HG03442 (cell line): ENCODE measurements around the gene FAU.

Source experiments
- ATAC-seq: cut with Tn5 transposase; IDR thresholded peaks from one replicate; pipeline ENCODE4 v1.9.1; 2021; ENCODE audit warnings: mild to moderate bottlenecking, moderate library complexity; ENCODE audit not compliant: unreplicated experiment

The FAU gene

GRCh38 chr11:65083834-65084597 is 37.9 kb downstream of the FAU start, which contains the start of the genes CDCA5 and ZFPL1:
TSS of gene CDCA5 (minus strand) at chr11:65084040. CDS start at chr11:65083978, 62 bp downstream.
TSS of gene ZFPL1 (plus strand) at chr11:65084222. CDS start at chr11:65084699, 477 bp downstream.
- ATAC-seq, result peak; percentile 71

- peak; percentile 16 for ATAC-seq
Observed at GRCh38 chr11:65083134-65083833, 38.6 kb downstream of the FAU start.

GRCh38 chr11:65078786-65079342 is 43.1 kb downstream of the FAU start:
- no peak for ATAC-seq

GRCh38 chr11:65078151-65078550 is 43.8 kb downstream of the FAU start:
- ATAC-seq, result no peak

- no peak for ATAC-seq
Observed at GRCh38 chr11:65077451-65077850, 44.5 kb downstream of the FAU start.

- ATAC-seq, result no peak
Observed at GRCh38 chr11:65072631-65072966, 49.3 kb downstream of the FAU start.

GRCh38 chr11:65071907-65072630 is 49.9 kb downstream of the FAU start:
- ATAC-seq, result no peak
